SK-N-MC (cell line): ENCODE data around the gene QRSL1.

ENCODE experiments used
- EZH2 ChIP-seq: fragments of 200-600 bp; sonication (generic); IDR thresholded peaks from one replicate; pipeline ENCODE4 v1.6.1; 2017; ENCODE audit warnings: antibody characterized with exemption
- POLR2AphosphoS5 ChIP-seq: IDR thresholded peaks from 2 replicates; pipeline ENCODE4 v1.6.1; 2012; ENCODE audit warnings: mild to moderate bottlenecking, low read depth, low read length, borderline replicate concordance

DNA sequence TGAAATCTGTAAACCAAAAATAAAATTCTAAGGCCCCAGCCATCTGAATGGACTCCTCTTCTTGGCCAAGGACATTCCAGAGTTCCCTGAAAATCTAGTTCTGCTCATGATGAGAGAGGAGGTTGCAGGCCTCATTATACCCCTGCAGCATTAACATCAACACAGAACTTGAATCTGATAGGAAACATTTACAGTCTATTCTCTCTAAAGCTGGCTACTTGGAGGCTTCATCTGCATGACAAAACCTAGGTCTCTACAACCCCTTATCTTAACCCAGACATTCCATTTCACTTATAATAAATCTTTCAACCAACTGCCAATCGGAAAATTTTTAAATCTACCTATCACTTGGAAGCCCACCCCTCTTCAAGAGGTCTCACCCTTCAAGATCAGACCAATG is 15.8 kb upstream of the QRSL1 start:
- TF ChIP-seq POLR2AphosphoS5 (no peak), EZH2 (no peak)
